ENCODE measurements around the gene SDK1. TPM values are rescaled to one million over a fixed set of nuclear protein-coding genes. Genes with fewer than 3 reads are reported as not detected.

Gene SDK1
- total RNA-seq, 2 experiments from 2014 or later = 0.10 to 0.17 TPM

DNA sequence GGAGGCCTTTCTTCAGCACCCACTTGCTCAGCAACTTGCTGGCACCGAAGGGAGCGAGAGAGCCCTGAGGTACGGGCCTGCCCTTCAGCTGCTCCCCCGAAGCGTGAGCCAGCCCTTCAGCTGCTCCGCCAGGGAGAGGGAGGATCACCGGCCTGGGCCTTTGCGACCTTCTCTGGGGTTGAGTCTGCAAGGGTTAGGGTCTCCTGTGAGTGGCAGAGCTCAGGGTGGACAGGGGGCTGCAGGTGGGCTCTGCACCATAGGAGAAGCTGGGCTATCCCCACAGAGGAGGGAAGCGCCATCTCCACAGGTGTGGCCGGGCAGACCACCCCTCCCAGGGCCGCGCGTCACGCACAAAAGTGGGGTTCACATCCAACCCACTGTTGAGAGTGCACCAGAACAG lies 890.5 kb downstream of the SDK1 start:
- H3K4me1 Mint-ChIP-seq = no peaks in the 10 kb centered on the region
- no peaks in the 10 kb centered on the region for H3K27me3 Mint-ChIP-seq
- CTCF ChIA-PET = no interaction called here
- no peaks in the 10 kb centered on the region for H3K9me3 Mint-ChIP-seq
- DNase-seq = no peak
- POLR2A ChIA-PET = no interaction called here
- H3K36me3 Mint-ChIP-seq (ENCODE audit: low read depth) = no peaks in the 10 kb centered on the region
- H3K4me3 Mint-ChIP-seq = no peak overlapping the region
- H3K27ac Mint-ChIP-seq = no peak overlapping the region

DNA sequence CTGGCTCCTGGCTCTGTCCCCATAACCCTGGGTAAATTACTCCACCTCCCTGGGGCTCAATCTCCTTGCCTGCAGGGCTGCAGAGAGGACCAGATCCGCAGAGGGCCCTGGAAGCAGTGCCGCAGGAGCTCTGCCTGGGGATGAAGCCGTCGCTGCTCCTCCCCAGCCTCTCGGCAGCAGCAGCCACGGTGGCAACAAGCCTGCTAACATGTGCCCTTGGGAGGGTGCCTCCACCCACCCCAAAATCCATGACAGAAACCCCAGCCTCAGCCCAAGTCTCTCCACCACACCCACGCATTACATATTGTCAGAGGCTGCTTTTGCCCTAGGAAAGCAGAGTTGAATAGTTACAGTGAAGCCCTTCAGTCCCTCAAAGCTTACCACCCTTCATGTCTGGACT lies 894.6 kb downstream of the SDK1 start:
- Mint-ChIP-seq H3K27ac (no peak overlapping the region), H3K9me3 (no peaks in the 10 kb centered on the region), H3K36me3 (ENCODE audit: low read depth) (no peaks in the 10 kb centered on the region), H3K4me3 (no peak overlapping the region), H3K27me3 (no peaks in the 10 kb centered on the region), H3K4me1 (no peaks in the 10 kb centered on the region)
- CTCF ChIA-PET = interaction anchor here (1.1 kb wide), 1 partner anchor 224 kb away, joined by 3 read pairs; no protein-coding TSS in a partner anchor
- POLR2A ChIA-PET = no interaction called here
- DNase-seq = no peak

- no peak overlapping the region for H3K27ac Mint-ChIP-seq
- H3K4me1 Mint-ChIP-seq = no peaks in the 10 kb centered on the region
- no peak for DNase-seq
- no peak overlapping the region for H3K4me3 Mint-ChIP-seq
- no peaks in the 10 kb centered on the region for H3K27me3 Mint-ChIP-seq
- ChIA-PET CTCF (interaction anchor here (1.1 kb wide), 1 partner anchor 224 kb away, joined by 3 read pairs; no protein-coding TSS in a partner anchor), POLR2A (no interaction called here)
- H3K9me3 Mint-ChIP-seq = no peaks in the 10 kb centered on the region
- H3K36me3 Mint-ChIP-seq (ENCODE audit: low read depth) = no peaks in the 10 kb centered on the region
These were observed 895.2 kb downstream of the SDK1 start for GRCh38 chr7:4196121-4196819.

GRCh38 chr7:4198301-4198700 lies 897.2 kb downstream of the SDK1 start:
- Mint-ChIP-seq H3K27ac (no peak overlapping the region), H3K9me3 (no peaks in the 10 kb centered on the region), H3K4me1 (no peaks in the 10 kb centered on the region), H3K36me3 (ENCODE audit: low read depth) (no peaks in the 10 kb centered on the region), H3K27me3 (no peaks in the 10 kb centered on the region), H3K4me3 (no peak overlapping the region)
- ChIA-PET POLR2A (no interaction called here), CTCF (no interaction called here)
- DNase-seq = no peak

DNA sequence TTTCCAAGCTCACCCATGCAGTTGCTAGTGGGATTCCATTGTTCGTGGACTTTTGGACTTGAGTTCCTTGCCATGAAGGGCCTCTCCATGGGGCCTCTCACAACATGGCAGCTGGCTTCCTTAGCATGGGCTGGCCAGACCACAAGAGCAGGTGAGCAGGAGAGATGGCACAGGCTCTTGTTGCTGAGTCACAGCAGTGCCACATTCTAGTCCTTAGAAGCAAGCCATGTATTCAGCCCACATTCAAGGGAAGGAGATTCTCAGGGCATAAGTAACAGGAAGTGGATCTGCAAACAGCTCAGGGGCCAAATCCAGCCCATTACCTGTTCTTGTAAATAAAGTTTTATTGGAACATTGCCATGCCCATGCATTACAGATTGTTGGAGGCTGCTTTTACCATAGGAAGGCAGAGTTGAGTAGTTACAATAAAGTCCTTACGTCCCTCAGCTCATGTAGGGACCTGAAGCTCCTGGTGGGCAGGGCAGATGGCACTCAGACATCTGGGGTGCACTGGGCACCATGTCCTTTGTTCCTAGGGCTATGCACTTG lies 899.6 kb downstream of the SDK1 start:
- H3K36me3 Mint-ChIP-seq (ENCODE audit: low read depth) = no peaks in the 10 kb centered on the region
- ChIA-PET POLR2A (no interaction called here), CTCF (no interaction called here)

DNA sequence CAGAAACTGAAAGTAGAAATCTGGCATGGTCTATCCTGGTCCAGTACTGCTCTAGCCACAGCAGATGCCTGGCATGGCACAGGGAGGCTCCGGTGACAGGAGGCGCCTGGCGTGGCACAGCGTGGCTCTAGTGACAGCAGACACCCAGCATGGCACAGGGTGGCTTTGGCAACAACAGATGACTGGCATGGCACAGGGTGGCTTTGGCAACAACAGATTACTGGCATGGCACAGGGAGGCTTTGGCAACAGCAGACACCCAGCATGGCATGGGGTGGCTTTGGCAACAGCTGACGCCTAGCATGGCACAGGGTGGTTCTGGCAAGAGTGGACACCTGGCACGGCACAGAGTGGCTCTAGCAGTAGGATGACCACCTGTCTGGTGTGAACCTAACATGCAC lies 900.5 kb downstream of the SDK1 start:
- POLR2A ChIA-PET = no interaction called here
- Mint-ChIP-seq H3K27ac (no peak overlapping the region), H3K4me3 (no peak overlapping the region), H3K9me3 (no peaks in the 10 kb centered on the region), H3K36me3 (ENCODE audit: low read depth) (no peaks in the 10 kb centered on the region), H3K4me1 (peaks cover 6% of the 10 kb centered on the region), H3K27me3 (no peaks in the 10 kb centered on the region)
- DNase-seq = no peak
- CTCF ChIA-PET = no interaction called here

More for the DNA sequence above, 899.6 kb downstream of the SDK1 start:
- Mint-ChIP-seq H3K9me3 (no peaks in the 10 kb centered on the region), H3K4me1 (peaks cover 6% of the 10 kb centered on the region), H3K27me3 (no peaks in the 10 kb centered on the region), H3K27ac (no peak overlapping the region), H3K4me3 (no peak overlapping the region)
- DNase-seq = no peak

DNA sequence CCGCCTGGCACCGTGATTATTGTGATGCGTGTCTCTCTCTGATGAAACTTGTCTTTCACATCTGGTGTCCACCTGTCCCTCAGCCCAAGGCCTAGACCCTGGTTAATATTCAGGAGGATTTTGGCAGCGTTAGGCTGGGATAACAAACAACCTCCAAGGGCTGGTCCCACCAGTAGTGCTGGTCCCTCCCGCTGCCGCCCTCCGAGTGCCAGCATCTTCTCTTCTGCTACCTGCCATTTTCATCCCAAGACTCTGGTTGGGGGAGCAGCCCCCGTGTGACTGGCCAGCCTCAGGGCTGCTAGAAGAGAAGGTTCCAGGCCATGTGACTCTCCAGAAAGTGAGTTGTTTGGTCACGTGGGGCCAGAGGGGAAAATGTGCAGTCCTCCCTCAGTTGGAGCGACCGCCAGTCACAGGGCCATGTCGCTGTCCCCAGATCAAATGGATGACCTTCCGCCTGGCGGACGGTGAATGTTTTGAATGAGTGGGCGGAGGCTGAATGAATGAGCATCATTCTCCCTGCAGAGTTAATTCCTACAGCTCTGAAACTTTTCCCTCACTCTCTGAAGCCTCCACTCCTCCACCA lies 901.2 kb downstream of the SDK1 start:
- POLR2A ChIA-PET = no interaction called here
- Mint-ChIP-seq H3K27ac (no peak overlapping the region), H3K4me3 (no peak overlapping the region), H3K4me1 (peaks cover 6% of the 10 kb centered on the region), H3K36me3 (ENCODE audit: low read depth) (no peaks in the 10 kb centered on the region), H3K9me3 (no peaks in the 10 kb centered on the region), H3K27me3 (no peaks in the 10 kb centered on the region)
- DNase-seq = no peak
- CTCF ChIA-PET = no interaction called here

DNA sequence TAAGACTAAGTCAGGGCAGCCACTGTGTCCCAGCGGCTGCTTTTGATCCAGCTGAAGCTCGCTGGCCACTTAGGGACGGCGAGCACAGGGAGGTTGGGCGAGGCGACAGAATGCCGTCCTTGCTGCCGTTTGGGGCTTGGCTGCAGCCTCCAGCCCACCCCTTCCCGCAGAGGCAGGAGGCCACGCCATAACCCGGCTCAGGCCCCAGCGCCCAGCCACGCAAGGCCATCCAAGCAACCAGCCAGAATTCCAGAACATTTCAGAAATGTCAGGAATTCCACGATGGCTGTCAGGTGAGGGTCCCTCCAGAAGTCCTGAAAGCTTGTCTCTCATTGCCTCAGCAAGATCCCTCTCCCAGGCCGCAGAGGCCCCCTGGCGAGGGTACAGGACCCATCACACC lies 901.9 kb downstream of the SDK1 start:
- ChIA-PET POLR2A (no interaction called here), CTCF (no interaction called here)
- H3K4me3 Mint-ChIP-seq = no peak overlapping the region
- peaks cover 6% of the 10 kb centered on the region for H3K4me1 Mint-ChIP-seq
- H3K27ac Mint-ChIP-seq = no peak overlapping the region
- no peaks in the 10 kb centered on the region for H3K9me3 Mint-ChIP-seq
- no peak for DNase-seq
- H3K27me3 Mint-ChIP-seq = no peaks in the 10 kb centered on the region
- no peaks in the 10 kb centered on the region for H3K36me3 Mint-ChIP-seq (ENCODE audit: low read depth)

GRCh38 chr7:4203626-4204512 lies 902.8 kb downstream of the SDK1 start:
- H3K4me3 Mint-ChIP-seq = no peak overlapping the region
- CTCF ChIA-PET = no interaction called here

DNA sequence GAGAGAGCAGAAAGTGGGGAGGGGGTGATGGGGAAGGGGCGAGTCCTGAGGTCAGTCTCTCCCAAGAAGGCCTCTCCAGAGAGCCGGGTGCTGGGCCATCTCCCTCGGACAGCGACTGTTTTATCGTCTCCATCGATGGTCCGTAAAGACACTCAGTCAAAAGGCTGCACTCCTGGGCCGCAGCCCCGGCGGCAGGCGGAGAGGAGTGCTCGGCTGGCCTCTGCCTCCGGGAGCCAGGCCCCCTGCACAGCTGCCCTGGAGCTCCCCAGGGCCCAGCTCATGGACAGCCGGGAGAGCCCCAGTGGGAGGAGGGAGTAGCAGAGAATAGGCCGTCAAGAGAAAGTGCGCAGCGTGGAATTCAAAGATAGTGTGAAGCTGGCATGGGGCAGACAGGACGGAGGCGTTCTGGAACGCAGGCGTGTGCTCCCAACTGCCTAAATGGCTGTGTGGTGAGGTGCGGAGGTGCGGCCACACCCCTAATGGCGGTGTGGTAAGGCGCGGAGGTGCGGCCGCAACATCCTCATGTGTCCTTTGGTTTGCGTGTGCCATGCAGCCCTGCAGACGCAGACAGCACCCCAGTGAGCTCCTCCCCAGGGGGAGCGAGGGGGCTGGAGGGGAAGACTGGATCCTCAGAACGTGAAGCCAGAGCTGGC lies 903.6 kb downstream of the SDK1 start:
- CTCF ChIA-PET = no interaction called here
- Mint-ChIP-seq H3K4me1 (peaks cover 6% of the 10 kb centered on the region), H3K36me3 (ENCODE audit: low read depth) (no peaks in the 10 kb centered on the region), H3K9me3 (no peaks in the 10 kb centered on the region), H3K27me3 (no peaks in the 10 kb centered on the region), H3K27ac (peak overlapping the region; percentile 62), H3K4me3 (peak overlapping the region; percentile 54)
- POLR2A ChIA-PET = interaction anchor here (0.5 to 0.6 kb wide), 2 partner anchors 167 to 601 kb away, joined by 3 to 4 read pairs; no protein-coding TSS in a partner anchor
- peak; percentile 8 for DNase-seq

More at GRCh38 chr7:4203626-4204512, 902.8 kb downstream of the SDK1 start:
- Mint-ChIP-seq H3K4me1 (peaks cover 6% of the 10 kb centered on the region), H3K9me3 (no peaks in the 10 kb centered on the region), H3K36me3 (ENCODE audit: low read depth) (no peaks in the 10 kb centered on the region), H3K27ac (no peak overlapping the region), H3K27me3 (no peaks in the 10 kb centered on the region)
- POLR2A ChIA-PET = interaction anchor here (0.6 kb wide), 1 partner anchor 602 kb away, joined by 3 read pairs; no protein-coding TSS in a partner anchor
- no peak for DNase-seq

- Mint-ChIP-seq H3K27ac (no peak overlapping the region), H3K4me1 (peaks cover 6% of the 10 kb centered on the region), H3K9me3 (no peaks in the 10 kb centered on the region), H3K27me3 (no peaks in the 10 kb centered on the region), H3K36me3 (ENCODE audit: low read depth) (no peaks in the 10 kb centered on the region), H3K4me3 (no peak overlapping the region)
- no peak for DNase-seq
- POLR2A ChIA-PET = no interaction called here
- CTCF ChIA-PET = no interaction called here
These were observed 904.8 kb downstream of the SDK1 start for GRCh38 chr7:4205828-4206227.

GRCh38 chr7:4207011-4207410 lies 906.0 kb downstream of the SDK1 start:
- Mint-ChIP-seq H3K4me3 (no peak overlapping the region), H3K36me3 (ENCODE audit: low read depth) (no peaks in the 10 kb centered on the region), H3K27me3 (no peaks in the 10 kb centered on the region), H3K4me1 (peaks cover 6% of the 10 kb centered on the region), H3K27ac (no peak overlapping the region), H3K9me3 (no peaks in the 10 kb centered on the region)
- DNase-seq = no peak
- CTCF ChIA-PET = interaction anchor here (1.2 kb wide), 1 partner anchor 16 kb away, joined by 3 read pairs; no protein-coding TSS in a partner anchor
- POLR2A ChIA-PET = no interaction called here

All from activated CD4-positive, alpha-beta T cell treated with anti-CD3 and anti-CD28 coated beads, Interleukin-2, amount 10 ng/mL, durations not matched to agents 7 days and 5 days (primary cell).